HL-60/S4 (cell line): ENCODE data around the gene SRL.

ENCODE experiments used
- in situ Hi-C: fragments of 300-500 bp; cut with MboI; formaldehyde crosslinking; loops from 2 replicates; pipeline ENCODE4 v1.14.3; 2022; ENCODE audit warnings: low sequenced_read_pairs

The SRL gene

DNA sequence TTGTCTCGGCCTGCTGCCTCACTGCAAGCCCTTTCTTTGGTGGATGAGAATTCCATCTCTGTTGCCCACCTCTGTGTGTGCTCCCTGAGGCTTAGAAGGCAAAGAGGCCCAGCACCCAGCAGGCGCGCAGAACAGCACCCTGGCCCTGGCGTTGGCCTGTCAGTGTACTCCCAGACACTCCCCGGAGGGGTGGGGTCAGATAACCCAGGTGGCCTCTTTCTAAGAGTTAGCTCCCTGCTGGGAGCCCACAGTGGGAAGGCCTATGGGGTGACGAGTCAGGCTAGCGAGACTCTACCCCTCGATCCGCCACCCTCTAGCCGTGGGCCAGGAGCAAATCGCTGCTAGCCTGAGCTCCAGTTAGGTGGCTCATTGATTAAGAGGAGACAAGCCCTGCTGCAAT lies 38.1 kb downstream of the SRL start:
- in situ Hi-C loops = no loop called here

DNA sequence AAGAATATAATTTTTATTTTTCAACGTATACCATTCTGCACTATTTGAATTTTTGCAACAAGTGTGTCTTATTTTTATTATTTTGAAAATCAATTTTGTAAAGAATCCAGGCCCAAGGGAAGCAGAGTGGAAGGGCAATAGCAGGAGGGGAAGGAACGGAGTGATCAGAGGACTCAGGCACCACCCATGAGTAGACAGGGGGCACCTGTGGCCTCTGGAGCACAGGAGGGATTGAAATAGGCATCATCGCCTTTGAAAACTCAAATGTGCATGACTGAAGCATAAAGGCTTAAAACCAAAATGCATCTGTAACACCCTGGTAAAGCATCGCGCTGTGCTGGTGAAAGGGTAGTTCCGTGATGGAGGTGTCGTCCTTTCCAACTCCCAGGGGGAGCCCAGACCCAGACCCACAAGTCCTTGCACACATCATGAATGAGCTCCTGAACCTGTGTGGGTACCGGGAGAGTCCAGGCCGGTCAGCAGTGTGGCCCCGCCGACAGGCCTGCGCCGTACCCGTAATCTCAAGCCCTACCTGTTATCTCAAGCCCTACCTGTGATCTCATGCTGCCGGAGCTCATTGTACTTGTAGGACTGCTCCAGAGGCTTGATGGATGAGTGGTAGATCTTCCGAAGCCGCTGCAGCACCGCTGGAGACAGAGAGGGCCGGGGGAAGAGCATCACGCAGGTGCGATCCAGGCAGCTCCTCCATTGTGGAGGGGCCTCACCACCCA lies 39.1 kb downstream of the SRL start:
- in situ Hi-C loops = no loop called here

DNA sequence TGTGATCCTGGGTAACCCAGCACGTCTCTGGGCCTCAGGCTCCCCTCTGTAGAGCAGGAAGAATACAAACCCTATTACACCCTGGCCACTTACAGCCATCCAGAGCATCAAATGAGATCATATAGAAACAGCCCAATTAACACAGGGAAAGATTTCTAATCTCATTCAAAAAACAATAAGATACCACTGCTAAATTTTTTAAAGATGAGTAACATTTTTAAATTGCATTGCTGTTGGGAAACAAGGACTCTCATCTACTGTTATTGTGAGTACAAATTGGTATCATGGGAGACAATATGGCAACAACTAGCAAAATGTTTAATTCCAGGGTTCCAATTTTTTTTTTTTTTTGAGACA lies 41.1 kb downstream of the SRL start:
- in situ Hi-C loops = no loop called here

DNA sequence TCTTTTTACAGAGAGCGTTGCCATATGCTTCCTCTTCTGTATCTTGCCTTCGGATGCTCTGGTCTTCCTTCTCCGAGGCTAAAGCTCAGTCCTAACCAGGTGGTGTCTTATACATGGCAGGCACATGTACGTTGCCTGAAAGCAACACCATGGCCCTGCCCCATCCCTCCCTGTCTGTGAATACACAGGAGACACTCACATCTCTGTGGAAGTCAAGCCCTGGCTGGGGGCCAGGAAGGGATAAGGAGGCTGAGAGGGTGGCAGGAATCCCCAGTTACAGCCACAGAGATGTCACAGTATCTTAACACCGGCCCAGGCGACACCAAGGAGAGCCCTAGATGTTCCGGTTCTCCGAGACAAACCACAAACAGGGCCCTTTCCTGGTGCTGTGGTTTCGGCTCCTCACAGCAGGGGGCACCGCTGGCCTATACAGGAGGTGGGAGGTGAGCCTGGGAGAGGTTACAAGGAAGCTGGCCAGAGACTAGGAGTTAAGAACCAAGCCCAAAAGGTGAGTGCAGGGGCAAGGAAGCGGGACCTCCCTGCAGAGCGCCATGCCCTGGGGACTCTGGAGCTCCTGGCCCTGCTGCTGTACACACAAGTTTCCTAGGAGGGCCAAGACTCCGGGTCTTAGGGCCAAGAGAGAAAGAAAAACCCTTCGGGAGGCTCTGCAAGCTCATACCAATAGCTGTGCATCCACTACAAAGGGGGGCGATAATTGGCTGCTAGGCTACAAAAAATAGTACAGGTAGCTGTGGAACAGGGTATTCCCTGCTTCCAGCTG lies 41.7 kb downstream of the SRL start:
- in situ Hi-C loops = no loop called here

DNA sequence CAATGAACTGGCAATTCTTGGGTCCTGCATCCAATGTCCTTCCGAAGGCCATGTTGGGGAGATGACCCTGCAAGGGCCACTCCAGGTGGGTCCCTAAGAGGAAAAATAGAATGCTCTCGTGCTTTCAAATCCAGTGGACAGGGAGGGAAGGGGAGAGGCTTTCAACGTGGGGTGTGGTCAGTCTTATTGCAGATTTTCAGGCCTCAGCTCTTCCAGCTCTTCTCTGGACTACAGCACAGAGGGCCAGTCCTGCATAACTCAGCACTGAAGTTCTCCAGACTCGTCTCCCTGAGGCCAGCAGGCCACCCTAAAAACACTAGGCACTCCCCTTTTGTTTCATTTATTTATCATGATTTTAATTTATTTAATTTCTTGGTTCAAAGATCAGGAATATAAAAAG lies 43.1 kb downstream of the SRL start:
- in situ Hi-C loops = no loop called here

DNA sequence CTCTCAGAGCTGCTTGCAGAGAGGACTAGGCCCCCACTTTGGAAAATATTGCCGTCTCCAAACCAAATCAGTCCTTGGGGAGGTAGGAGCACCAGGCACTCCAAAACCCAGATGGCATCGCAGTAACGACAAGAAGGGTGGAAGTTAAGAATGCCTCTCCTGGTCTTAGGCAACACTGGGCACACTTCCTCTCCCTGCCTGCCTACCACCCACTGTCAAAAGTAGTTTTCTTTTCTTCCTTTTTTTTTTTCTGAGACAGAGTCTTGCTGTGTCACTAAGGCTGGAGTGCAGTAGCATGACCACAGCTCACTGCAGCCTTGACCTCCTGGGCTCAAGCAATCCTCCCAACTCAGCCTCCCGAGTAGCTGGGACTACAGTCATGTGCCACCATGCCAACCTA lies 47.2 kb downstream of the SRL start:
- in situ Hi-C loops = no loop called here

DNA sequence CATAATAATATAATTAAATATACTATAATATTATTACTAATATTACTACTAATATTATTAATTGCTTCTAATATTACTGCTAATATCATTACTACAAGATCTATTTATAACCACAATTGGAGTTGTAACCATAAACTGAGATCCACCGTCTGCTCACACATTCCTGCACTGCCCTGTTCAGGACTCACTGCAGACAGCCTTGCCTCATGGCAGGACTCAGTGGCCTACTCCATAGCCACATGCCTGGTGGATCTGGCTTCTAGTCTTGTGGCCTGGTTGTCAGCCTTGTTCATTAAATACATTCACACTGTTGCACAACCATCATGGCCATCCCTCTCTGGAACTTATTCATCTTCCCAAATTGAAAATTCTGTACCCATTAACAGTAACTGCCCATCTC lies 48.0 kb downstream of the SRL start:
- in situ Hi-C loops = no loop called here

DNA sequence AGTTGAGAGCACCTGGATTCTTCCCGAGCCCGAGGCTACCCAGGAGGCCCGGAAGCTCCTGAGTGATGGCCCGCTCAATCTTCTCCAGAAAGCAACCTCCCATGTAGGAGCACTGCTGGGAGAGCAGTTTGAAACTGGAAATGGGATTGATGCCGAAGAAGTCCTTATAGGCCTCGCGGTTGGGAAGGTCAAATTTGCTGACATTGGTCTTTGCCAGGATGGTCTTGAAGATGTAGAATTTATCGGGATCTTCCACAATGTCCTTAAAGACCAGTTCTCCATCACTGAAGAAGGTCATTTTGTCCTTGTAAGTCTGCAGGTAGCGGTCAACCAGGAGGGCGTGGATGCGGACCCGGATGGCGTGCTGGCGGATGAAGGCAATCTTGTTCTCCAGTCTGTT lies 49.7 kb downstream of the SRL start:
- in situ Hi-C loops = no loop called here

DNA sequence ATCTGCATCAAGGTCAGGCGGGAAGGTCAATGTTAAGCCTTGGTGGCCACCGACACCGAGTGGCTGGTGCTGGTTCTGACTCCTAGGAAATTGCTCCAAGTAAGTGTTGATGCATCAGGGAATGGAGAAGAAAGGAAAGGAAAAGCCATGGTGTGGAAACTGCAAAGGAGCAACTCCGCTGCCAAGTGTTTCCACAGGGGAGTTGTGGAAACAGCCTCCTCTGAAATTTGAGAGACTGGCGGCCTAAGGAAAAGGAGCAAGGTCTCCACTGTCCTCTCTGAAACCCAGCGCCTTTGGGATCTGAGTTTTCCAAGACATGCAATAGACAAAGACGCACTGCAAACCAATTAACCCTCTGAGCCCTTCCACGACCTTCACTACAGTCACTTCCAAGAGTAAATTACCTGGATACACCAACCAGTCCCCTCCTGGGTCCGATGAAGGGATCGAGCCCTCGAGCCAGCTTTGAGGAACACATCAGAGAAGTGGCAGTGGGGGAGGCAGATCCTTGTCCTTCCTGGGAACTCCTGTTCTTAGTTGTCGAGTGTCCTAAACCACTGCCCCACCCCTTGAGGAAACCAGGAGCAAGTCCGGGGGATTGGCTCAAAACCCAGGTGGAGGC lies 51.1 kb downstream of the SRL start:
- in situ Hi-C loops = no loop called here

DNA sequence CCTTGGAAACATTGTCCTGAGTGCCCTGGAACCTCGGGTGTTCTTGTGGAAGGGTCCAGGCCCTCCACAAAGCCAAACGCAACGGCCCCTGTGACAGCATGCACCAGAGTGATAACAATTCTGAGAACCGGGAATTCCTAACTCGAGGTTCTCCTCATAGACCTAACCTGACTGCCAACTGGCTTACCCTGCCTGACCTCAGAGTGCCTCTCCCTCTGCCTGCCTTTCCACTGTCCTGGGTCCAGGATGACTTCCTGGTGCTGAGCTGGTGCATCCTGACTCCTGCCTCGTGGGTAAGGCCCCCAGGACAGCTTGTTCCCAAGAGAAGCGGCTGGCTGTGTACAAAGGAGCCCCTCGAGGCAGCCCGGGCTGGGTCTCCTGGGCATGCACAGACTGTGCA lies 51.8 kb downstream of the SRL start:
- in situ Hi-C loops = no loop called here

DNA sequence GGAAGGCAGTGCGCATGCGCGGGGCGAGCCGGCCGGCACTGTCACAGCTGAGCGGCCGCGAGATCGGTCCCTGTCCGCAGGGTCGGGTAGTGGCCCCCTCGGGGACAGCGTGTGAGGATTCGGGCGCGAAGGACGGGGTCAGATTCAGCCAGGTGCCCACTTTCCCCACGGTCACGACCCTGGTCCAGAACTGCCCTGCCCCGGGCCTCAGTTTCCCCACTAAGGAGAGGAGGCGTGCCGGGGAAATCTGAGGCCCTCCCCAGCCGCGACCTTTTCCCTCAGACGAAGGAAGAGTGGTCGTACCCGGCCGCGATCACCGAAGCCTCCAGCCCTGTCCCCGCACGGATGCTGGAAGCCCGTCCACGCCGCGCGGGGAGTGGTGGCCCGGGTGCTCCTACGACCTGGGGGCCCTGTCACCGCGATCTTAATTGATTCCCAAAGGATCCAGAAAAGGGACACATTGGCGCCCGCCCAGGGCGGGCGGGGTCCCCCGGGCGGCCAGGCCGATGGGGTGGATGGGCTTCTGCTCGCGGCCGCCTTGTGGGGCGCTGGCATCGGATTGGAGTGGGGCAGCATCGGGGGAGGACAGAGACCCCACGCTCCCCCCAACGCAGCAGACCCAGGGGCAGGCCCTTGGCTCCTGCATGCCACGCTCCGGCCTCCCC lies 57.7 kb downstream of the SRL start:
- in situ Hi-C loops = no loop called here

DNA sequence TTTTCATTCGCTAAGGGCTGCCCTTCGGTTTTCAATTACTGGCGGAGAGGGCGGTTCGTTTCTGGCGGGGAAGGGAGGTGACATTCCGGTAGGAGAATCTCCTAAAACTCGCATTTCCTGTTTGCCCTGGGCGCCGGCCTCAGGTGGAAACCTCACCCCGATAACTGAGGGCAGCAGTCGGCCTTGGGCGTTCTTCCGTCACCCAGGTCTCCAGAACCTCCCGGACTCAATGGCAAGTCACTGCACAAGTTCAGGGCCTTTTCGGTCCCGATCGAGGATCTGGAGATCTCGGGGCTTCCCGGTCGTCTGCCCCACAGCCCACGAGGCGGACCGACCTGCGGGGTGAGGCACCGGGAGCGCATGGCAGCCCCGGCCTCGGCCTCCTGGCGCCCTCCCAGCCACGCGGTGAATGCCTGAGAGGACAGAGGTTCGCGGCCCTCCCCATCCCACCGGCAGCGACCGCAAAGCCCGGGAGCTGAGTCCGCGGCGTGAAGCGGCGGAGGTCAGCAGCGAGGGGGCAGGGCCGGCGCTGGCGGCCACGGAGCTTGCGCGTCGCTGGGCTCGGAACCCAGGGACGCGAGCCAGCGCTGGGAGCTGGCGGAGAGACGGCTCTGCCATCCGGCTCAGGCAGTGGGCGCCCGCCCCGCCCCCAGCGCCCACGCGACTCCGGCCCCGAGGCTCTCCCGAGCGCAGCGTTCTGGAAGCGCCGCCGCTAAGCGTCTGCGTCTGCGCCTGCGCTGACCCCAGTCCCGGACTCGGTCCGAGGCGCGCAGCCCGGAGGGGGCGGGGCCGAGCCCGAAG lies 58.4 kb downstream of the SRL start:
- in situ Hi-C loops = no loop called here

DNA sequence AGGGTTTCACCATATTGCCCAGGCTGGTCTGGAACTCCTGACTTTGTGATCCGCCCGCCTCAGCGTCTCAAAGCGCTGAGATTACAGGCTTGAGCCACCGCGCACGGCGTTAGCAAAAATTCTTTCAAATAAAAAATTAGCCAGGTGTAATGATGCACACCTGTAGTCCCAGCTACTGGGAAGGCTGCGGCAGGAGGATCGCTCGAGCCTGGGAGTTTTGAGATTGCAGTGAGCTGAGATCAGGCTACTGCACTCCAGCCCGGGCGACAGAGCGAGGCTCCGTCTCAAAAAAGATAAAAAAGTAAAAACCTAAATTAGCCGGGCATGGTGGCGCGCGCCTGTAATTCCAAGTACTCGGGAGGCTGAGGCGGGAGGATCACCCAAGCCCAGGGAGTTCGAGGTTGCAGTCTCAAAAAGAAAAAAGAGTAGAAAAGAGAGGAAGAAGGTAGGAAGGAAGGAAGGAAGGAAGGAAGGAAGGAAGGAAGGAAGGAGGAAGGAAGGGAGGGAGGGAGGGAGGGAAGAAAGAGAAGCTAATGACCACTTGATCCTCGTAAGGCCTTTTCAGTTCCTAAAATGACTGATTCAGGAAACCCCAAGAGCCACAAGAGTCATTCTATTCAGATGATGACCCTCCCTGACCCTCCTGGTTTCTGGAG lies 59.2 kb downstream of the SRL start:
- in situ Hi-C loops = no loop called here

DNA sequence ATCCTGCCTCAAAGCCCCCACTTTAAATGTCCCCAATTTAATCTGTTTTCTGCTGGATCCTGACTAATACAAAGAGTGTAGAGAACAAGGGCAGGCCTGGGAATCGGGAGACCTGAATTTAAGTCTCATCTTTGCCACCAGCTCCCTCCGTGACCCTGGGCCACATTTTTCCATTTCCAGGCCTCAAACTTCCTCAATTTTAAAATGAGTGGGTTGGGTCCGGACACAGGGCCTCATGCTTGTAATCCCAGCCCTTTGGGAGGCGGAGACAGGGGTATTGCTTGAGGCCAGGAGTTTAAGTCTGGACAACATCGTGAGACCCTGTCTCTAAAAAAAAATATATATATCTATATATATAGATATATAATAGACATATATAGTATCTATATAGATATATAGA lies 61.4 kb downstream of the SRL start:
- in situ Hi-C loops = no loop called here

DNA sequence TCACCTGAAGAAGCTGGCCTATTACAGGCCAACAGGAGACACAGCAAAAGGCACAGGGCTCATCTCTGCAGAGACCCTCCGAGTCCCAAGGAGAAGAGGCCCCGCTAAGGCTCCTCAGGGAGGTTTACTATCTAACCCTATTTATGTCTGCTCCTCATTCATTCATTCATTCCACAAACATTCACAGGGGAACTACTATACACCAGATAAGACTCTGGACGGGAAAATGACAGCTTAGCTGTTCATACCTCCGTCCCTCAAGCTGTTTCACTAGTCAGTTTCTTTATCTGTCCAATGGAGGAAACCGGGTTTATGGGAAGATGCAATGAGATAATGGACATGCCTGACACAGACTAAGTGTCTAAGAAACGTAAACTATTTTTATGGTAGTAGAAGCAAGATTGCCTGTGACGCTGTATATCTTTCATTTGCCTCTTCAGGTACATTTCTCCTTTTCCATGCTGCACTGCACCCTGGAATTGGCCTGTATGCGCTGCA lies 62.1 kb downstream of the SRL start:
- in situ Hi-C loops = no loop called here

DNA sequence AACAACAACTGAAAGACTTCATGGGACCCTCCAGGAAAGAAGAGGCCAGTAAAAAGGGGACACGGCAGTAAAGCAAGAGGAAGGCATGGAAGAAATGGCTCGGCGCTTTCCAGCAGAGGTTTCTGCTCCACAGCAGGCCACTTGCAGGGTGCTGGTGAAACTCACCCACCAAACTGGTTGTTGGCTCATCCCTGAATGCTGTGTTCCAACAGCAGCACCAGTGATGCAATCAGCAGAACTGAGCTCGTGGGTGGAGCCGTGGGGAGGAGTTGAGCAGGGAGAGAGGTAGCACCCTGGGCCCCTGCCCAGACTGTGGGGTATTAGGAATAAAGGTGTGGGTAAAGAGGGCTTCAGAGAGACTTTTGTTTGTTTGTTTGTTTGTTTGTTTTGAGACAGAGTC lies 62.9 kb downstream of the SRL start:
- in situ Hi-C loops = no loop called here

DNA sequence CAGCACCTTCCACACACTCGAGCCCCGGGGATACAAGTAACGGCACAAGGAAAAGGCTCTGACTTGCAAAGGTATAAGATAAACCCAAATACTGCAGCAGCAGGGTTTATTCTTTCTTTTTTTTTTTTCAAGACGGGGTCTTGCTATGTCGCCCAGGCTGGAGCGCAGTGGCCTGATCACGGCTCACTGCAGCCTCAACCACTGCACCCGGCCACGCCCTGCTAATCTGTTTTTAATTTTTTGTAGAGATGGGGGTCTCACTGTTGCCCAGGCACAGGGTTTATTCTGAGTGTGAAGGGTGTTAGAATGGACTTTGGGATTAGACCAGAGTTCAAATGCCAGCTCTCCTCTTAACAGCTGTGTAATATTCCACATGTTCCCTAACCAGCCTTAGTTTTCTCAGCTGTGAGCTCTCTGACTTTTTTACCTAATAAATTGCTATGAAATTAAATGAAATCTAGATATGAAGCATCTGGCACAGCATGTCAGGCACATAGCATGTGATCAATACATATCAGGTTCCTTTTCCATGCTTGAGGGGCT lies 63.3 kb downstream of the SRL start:
- in situ Hi-C loops = no loop called here

DNA sequence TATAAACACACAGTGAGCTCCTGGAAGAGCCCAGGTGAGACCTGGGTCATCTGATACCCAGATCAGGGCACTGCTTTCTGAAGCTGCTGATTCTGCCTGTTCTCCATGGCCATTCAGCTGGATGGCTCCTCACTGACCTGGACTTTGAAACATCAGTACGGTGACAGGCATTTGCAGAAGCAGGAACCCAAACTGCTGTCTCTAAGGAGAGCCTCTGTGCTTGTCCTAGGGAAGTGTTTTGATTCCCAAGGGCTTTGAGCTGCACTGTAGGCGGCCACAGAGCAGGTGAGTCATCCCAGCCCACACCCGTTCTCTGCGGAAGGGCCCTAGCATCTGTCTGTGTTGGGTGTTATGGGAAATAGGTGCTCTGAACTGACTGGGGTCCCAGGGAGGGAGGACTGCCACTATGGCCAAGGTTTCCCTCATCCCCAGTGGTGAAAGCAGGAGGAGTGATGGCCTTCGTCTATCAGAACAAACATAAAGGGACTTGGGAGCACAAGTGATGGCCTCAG lies 64.9 kb downstream of the SRL start:
- in situ Hi-C loops = no loop called here

DNA sequence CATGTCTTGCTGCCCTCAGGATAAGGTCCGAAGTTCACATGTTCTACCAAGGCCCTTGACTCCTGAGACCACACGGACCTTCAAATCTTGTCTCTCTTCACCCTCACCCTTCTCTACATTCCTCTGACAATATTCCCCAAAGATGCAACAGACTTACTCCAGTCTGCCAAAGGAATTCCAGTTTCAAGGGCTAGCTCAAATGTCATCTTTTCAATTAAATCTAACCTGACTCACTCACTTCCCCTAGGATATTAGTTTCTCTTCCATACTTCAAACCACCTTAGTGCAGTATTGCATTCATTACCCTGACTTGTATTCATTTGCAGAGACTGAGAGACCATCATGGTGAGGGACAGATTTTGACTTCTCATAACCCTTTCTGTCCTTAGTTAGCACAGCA lies 66.0 kb downstream of the SRL start:
- in situ Hi-C loops = no loop called here

DNA sequence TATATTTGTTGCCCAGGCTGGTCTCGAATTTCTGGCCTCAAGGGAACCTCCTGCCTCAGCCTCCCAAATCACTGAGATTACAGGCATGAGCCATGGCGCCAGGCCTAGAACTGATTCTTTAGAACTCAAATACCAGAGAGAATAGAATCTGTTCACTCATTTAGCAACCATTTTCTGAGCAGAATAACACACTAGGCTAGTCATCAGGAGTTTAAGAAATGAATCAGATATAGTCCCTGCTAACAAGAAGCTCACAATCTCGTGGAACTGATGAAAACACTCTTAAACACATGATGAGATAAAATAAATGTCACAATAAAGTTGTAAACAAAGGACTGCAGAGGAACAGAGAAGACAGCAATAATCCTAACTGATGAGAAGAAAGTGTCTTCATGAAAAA lies 69.8 kb downstream of the SRL start:
- in situ Hi-C loops = no loop called here
